NT2/D1 (cell line): ENCODE data around the gene ADAM17.

ENCODE experiments used
- YY1 ChIP-seq: IDR thresholded peaks from 2 replicates; pipeline ENCODE4 v1.6.1; 2011; ENCODE audit not compliant: insufficient read length, insufficient read depth
- ZNF274 ChIP-seq: IDR thresholded peaks from 2 replicates; pipeline ENCODE4 v1.6.1; 2011; ENCODE audit warnings: mild to moderate bottlenecking, low read depth, low read length

DNA sequence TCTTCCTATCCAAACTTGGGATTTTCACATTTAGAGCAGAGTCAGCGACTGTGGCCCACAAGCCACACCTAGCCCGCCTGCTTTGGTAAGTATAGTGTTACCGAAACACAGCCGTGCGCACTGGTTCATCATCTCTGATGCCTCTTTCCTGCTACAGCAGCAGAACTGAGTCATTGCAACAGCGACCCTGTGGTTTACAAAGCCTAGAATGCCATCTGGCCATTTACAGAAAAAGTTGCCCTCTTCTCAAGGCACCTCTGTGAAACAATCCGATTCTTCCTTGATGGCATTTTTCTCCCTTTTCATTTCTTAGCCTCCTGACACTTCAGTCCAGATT, 92.0 kb downstream of the ADAM17 start:
- TF ChIP-seq ZNF274, result no peak
- TF ChIP-seq YY1, result no peak
